Measurements from ENCODE around the gene GIMAP4. TPM values are rescaled to one million over a fixed set of nuclear protein-coding genes. Genes with fewer than 3 reads are reported as not detected.

Gene GIMAP4
- total RNA-seq, 1 donor from 2014 or later = 18.2 TPM

- intact Hi-C loops (cut with DNase I) = no loop called here
- DNase-seq (ENCODE audit: low spot score) = no peak
Observed at GRCh38 chr7:150621376-150621775, 54.2 kb downstream of the GIMAP4 start.

Other genes starting within 250 kb of the GIMAP4 start
- 4.4 TPM for gene LRRC61, start 244.0 kb upstream of the GIMAP4 start, total RNA-seq
- gene ACTR3C, start 243.8 kb upstream of the GIMAP4 start, total RNA-seq = 4.6 TPM
- gene RARRES2, start 225.8 kb upstream of the GIMAP4 start, total RNA-seq = 10.6 TPM
- gene REPIN1, start 198.6 kb upstream of the GIMAP4 start, total RNA-seq = 85.5 TPM
- gene ZNF775, start 188.1 kb upstream of the GIMAP4 start, total RNA-seq = 3.4 TPM
- 16.3 TPM for gene GIMAP8, start 116.8 kb upstream of the GIMAP4 start, total RNA-seq
- gene GIMAP7, start 52.5 kb upstream of the GIMAP4 start, total RNA-seq = 13.0 TPM
- 16.6 TPM for gene GIMAP6, start 65.0 kb downstream of the GIMAP4 start, total RNA-seq
- 3.1 TPM for gene GIMAP2, start 118.3 kb downstream of the GIMAP4 start, total RNA-seq
- gene GIMAP1, start 149.2 kb downstream of the GIMAP4 start, total RNA-seq = 3.5 TPM
- 6.6 TPM for gene GIMAP5, start 170.0 kb downstream of the GIMAP4 start, total RNA-seq
- gene TMEM176B, start 233.0 kb downstream of the GIMAP4 start, total RNA-seq = 44.9 TPM
- gene TMEM176A, start 233.4 kb downstream of the GIMAP4 start, total RNA-seq = 26.1 TPM